Ammon's horn (tissue), 1 donor: ENCODE data around the gene M1AP.

ENCODE experiments used
- DNase-seq: peaks from one replicate; pipeline ENCODE4 v3.0.0-alpha.2; 2016; ENCODE audit warnings: low spot score

The M1AP gene

DNA sequence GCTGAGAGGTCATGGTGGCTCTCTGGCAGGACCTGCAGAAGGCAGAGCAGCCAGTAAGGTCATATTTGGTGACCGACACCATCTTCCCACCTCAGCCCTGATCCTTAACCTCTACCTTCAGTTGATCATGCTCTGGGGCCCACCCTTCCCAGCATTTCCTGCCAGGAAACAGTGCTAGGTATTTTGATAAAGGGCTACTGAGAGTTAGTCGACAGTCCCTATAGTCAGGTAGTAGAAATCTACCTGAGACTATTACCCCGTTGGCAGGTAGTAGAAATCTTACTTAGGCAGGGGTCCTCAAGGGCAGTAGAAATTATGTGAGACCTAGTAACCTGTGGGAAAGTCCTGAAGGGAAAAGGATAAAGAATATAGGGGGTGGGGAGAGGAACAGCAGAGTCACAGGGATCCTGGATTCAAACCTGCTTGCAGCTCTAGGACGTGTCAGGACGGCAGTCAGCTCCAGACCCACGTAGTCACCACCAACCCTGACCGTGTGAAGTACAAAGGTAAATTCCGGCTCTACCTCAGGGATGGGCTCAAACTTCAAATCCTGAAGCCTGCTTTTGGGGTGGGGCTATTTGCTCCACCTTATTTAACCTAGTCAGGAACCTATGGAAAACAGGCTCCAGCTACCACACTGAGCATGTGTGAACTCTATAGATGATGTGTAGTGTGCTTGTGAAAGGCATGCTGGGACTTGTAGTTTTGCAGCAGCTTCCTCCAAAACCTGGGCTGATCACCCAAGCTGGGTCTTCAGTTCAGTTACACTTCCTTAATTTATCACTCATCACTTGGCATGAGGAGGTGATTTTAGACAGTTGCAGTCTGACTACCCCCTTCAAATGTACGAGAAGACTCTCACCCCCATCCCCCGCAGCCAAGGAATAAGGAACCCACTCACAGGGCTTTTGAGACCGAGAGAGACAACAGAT, 122.1 kb downstream of the M1AP start, which contains the start of gene DQX1:
Gene DQX1, minus strand, starts transcription at position 515 of the 932 bp plus-strand sequence. Its CDS starts 502 bp downstream, at position 13.
- peak; percentile 39 for DNase-seq

DNA sequence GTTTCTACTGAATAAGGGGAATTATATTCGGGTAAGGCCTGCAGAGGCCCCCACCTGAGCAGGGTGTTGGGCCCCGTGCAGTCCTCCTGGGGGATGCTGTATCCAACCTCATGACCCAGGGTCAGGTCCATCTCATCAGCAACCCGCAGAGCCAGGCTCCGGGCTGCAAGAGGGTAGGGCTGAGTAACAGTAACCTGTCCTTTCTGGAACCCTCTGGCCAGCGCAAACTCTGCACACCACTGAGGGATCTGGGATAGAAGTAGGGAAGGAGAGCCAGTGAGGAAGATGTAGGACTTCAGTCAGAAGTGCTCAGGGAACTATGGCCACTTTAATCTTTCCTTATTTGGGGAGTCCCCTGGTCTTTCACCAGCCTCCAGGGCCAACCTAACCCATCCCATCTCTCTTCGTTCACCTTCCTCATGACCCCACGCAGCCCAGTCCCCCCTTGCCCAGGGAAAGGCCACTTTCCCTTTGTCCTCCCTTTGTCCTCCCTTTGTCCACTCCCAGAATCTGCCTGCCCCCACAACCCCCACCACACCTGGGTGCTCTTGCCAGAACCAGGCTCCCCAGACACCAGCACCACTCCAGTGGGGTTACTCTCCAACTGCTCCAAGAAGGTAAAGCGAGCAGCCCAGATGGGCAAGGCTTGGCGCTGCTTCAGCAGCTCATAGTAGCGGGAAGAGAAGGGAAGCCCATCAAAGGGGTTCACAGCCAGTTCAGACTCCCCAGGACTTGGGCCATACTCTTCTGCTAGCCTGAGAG, 123.0 kb downstream of the M1AP start:
- no peak for DNase-seq

DNA sequence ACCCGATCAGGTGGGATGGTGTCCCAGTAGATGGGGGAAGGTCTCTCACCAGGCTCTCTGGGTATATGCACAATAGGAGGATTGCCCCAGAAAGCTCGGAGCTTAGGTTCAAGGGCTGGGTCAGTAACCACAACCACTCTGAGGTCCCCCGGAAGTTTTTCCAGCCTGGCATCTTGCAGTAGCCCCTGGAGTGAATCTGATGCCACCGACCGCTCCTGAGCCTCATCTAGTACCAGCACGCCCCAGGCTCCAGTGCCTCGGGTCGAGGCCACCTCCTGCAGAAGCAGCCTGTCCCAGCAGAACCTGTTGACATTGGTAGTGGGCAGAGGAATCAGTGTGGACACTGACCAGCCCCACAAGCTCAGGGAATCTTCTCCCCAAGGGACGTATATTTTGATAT, 124.1 kb downstream of the M1AP start:
- no peak for DNase-seq

DNA sequence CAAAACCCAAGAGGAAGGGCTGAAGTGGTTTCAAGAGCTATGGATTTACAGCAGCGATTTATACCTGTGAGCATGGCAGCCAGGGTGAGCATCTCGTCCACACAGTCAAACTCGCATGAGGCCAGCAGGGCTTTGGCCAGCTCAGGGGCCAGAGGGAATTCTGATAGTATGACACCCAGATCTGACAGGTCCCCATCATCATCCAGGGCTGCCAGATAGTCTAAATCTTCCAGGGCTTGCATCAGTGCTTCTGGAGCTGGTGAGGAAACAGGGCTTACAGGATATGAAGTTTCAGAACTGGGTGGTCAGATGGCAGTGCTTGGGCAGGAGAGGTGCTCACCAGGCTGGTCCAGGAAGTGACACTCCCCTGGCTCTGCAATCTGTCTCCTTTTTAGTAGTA, 125.6 kb downstream of the M1AP start:
- DNase-seq = no peak

DNA sequence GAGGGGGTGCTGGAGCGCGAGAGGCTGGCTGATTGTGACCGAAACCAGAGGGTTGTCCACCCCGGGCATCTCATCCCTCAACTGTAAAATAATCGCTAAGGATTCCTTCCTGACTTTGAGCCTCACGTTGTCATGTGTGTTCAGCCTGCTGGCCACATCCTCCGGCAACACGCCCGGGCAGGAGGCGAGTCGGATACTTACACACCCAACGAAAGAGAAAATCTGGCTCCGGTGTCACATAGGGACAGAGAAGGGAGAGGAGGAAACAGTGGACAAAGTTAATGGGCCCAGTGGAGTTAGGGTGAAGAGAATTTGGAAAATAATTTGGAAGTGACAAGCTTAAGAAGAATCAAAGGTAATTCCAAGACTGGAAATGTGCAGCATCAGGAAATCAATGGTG, 131.5 kb downstream of the M1AP start:
- no peak for DNase-seq

DNA sequence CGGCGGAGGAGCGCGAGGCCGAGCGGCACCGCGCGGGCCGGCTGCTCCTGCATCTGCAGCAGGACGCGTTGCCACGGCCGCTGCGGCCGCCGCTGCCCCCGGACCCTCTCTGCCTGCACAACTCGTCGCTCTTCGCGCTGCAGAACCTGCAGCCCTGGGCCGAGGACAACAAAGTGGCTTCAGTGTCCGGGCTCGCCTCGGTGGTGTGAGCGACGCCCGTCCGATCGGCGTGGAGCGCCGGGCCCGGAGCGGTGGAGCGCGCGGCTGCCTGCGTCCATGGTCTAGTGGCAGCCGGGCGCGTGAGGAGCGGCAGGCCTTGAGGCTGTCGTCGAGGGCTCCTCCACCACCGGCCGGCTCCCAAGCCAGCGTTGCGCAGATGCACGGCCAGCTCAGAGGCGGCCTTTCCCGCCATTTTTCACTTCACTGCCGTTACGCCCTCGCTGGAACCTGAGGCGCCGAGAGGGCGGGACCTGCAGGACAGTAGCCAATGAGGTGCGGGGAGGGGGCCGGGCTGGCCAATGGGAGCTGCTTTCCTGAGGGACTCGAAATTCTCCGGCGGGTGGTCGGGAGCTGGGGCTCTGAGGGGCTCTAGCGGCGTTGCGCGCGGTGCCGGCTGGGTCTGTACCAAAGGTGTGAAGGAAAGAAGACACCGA, 132.0 kb downstream of the M1AP start:
- peak; percentile 29 for DNase-seq

DNA sequence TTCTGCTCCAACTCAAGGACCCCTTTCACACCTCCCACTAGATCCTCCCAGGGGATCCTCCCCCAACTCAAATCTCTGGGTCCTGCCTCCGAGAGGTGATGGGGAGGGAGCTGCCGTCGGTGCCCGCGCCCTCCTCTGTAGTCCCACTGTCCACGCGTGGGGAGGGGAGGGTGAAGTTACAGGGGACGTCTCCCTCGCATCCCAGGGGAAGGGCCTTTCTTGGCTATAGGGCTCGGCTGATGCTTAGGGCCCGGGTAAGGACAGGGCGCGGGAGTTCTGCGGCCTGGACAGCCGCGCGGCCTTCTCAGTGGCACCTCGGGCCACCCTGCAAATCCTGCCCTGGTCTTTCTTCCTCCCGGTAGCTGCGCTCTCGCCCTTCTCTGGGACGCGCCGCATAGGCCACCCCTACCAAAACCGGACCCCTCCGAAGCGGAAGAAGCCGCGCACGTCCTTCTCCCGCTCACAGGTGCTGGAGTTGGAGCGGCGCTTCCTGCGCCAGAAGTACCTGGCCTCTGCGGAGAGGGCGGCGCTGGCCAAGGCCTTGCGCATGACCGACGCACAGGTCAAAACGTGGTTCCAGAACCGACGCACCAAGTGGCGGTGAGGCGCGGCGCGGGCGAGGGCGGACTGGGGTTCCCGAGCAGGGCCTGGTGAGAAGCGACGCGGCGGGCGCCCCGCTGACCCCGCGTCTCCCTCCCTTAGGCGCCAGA, 132.7 kb downstream of the M1AP start:
- no peak for DNase-seq

DNA sequence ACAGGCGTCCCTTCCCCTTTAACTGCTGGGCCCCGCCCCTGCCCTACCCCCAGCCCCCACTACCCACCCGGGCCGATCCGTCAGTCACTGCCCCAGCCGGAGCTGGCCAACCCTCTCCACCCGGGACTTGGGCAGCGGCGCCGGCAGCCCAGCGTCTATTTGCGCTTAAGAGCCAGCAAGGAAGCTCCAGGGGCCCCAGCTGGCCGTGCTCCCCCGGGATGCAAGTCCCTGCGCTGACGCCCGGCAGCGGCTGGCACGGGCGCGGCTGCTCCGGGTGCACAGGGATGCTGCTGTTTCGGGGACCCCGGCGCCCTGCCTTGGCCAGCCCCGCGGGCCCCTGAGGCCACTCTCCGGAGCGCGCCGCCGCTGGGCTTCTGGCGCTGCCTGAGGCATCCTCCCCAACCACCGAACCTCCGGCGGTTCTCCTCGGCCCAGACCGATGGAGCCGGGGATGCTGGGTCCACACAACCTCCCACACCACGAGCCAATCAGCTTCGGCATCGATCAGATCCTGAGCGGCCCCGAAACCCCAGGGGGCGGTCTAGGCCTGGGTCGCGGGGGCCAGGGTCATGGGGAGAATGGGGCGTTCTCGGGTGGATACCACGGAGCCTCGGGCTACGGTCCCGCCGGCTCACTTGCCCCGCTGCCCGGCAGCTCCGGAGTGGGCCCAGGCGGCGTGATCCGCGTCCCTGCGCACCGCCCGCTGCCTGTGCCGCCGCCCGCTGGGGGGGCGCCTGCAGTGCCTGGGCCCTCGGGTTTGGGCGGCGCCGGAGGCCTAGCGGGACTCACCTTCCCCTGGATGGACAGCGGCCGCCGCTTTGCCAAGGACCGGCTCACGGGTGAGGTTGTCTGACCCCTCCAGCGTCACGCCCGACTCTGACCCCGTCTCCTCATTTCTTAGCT, 133.5 kb downstream of the M1AP start, which contains the start of gene TLX2:
Gene TLX2, plus strand, starts transcription at position 83 of the 903 bp plus-strand sequence. Its CDS starts 357 bp downstream, at position 440.
- DNase-seq = no peak

DNA sequence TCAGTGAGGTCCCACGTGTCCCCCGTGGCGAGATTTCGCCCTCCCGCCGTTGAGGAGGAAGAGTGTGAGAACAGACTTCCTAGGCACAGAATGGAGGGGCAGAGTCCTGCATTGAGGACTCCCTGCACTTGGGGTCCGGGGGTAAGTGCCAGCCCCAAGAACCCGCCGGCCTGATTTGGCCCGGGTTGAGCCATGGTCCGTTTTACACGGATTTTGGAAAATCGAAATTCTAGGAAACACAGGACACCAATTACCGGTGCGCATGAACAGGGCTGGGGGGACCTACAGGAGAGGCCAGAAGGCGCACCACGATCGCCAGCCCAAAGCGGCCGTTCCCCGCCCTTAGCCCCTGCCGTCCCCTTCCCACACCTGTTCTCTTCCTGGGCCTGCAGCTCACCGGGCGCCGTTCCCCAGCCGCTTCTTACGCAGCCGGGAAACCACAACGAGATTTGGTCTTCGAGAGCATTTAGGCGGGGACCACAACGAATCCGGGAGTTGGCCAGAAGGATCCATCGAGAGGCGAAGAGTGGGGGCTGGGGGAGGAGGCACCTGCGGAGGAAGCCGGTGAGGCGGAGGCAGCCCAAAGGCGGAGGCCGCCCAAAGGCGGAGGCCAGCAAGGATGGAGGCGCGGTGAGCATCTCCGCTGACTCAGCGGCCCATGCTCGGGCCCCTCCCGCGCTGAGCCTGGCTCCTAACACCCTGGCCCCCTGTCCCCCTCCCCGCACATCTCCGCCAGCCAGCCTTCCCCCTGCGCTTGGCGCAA, 134.3 kb downstream of the M1AP start:
- DNase-seq = no peak

DNA sequence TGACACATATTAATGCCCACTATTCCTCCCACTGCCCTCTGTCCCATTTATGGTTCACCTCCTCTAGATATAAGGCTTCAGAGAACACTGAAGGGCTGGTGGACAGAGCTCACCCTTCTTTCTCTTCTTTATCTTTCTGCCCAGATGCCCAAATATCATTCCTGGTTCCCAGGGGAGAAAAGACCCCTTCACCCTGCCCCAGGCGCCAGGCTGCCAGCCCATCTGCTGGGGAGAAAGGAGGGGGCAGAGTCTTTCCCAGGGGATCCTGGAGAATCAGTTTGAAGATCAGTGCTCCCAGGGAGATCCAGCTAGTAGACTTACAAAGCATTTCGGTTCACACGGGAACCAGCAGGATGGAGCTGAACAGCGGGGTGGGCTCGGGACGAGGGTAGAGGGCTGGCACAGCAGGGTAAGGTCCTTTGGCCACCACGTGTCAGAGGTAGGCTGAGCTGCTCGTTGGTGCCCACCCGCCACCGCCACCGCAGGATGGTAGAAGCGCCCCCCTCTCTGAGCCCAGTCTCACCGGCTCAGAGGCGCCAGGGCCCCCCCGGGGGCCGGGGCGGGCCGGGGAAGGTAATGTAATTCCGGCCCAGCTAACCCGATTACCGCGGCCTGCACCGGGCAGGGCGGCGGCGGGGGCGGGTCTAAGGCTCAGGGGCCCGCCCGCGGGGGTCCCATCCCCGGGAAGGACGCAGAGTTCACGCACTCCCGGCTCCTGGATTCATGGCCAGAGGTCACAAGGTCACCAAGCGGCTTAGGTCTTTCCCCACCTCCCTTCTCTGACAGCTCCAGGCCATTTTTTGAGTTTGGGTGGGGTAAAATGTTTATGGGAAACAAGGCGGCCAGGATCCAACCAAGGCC, 135.2 kb downstream of the M1AP start:
- DNase-seq = no peak

DNA sequence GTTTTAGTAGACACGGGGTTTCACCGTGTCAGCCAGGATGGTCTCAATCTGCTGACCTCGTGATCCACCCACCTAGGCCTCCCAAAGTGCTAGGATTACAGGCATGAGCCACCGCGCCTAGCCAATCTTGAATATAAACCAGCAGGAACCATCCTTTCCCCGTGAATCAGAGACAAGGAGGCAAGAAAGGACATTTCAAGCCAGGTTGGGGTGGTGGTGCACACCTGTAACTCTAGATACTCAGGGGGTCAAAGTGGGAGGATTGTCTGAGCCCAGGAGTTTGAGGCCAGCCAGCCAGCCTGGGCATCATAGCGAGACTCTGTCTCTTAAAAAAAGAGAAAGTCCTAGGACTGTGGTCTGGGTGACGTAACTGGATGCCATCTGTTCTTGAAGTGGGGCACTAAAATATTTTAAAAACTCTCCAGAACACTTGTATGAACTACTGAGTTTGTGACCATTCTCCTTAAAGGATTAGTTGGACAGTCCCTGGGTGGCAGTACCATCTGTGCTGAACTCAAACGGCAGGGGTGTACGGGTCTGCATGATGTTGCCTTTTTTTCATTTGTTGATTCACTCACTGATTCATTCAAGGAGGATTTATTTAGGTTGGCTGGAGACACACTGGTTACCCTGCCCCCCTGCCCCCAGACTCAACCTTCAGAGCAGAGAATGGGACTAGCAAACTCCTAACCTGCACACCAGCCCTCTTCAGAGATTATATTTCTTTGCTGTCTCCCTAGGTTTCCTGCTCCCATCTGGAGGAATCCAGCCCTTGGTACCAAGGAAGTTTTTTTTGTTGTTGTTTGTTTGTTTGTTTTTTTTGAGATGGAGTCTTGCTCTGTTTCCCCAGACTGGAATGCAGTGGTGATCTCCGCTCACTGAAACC, 136.8 kb downstream of the M1AP start:
- DNase-seq = no peak

DNA sequence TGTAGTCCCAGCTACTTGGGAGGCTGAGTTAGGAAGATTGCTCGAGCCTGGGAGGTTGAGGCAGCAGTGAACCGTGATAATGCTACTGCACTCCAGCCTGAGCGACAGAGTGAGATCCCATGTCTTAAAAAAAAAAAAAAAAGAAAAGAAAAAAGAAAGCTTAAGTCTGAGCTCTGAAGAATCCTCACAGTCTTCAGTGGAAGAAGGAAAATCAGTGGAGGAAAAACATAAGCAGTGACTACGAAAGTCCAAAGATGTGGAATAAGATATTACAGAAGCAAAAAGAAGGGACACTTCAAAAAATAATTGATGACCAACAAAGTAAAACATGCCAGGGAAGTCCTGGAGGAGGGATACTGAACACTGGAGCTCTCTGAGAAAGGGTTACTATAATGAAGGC, 137.9 kb downstream of the M1AP start:
- DNase-seq = no peak

DNA sequence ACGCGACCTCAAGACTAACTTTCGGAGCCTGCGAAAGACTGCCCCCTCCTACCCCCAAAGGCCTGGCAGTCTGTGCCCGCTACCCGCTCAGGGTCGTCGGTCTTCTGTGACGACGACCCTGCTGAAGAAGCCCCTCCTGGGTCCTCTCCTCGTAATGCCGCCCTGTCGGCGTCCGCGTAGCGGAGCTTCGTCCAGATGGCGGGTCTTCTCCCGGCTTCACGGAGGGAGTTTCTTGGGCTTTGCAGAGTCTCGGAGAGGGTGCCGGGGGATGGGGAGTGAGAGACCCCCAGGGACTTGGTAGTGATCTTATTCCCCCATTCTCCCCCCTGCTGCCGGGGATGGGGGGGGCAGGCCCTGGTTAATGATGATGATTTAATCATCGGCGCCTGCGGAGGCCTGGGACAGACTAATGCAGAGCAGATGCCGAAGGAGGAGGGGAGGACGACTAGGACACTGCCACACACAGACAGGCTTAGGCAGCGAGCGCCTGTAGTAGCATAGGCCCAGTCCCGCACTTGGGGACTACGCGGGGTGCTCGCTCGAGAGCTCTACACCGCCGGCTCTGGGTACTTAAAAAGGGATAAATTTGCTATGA, 140.1 kb downstream of the M1AP start:
- peak; percentile 59 for DNase-seq
